HEK293 (cell line): ENCODE results near the gene MUC2.

Experiments
- CTCF ChIA-PET: fragments of 350-600 bp; formaldehyde crosslinking; extraction: SDS; loops from one replicate; lab custom pipeline; 2021; ENCODE audit warnings: antibody characterized with exemption; lab: Yijun Ruan, JAX
- POLR2A ChIA-PET: fragments of 300-600 bp; formaldehyde crosslinking; extraction: SDS; loops from one replicate; lab custom pipeline; 2020; ENCODE audit warnings: antibody characterized with exemption, inconsistent platforms; lab: Yijun Ruan, JAX
- H3K27ac ChIP-seq: fragments of 200-500 bp; sonication (Bioruptor generic); 2 replicates; pipeline ENCODE4 v1.5.1; 2014; ENCODE audit warnings: low read depth, low read length, control low read depth, inconsistent platforms; ENCODE audit errors: extremely low read depth
- H3K36me3 ChIP-seq, 2 experiments: fragments of 200-500 bp in 1 of 2; sonication (Bioruptor generic) in 1 of 2; 1 replicate in 1 of 2; 2 replicates in 1 of 2; pipeline ENCODE4 v1.5.1; 2014 to 2017; ENCODE audit warnings: inconsistent platforms in 2 of 2, low read length in 2 of 2; ENCODE audit not compliant: control insufficient read depth in 2 of 2, insufficient read depth in 1 of 2
- H3K4me1 ChIP-seq: fragments of 200-500 bp; sonication (Bioruptor generic); 2 replicates; pipeline ENCODE4 v1.5.1; 2014; ENCODE audit warnings: mild to moderate bottlenecking, low read length, inconsistent platforms; ENCODE audit not compliant: control insufficient read depth, insufficient read depth
- H3K4me3 ChIP-seq: 2 replicates; pipeline ENCODE4 v1.5.1; 2011; ENCODE audit warnings: low read depth, mild to moderate bottlenecking, control low read depth, low read length, moderate library complexity
- H3K9me3 ChIP-seq: fragments of 200-500 bp; sonication (Bioruptor generic); 2 replicates; pipeline ENCODE4 v1.5.1; 2014; ENCODE audit warnings: low read depth, low read length, inconsistent platforms; ENCODE audit not compliant: control insufficient read depth, insufficient read depth
- BCL11B ChIP-seq: fragments of 450-650 bp; formaldehyde crosslinking; IDR thresholded peaks from 2 replicates; pipeline ENCODE4 v1.5.1; 2016; ENCODE audit warnings: low read depth, missing biosample characterization, missing genetic modification characterization
- FEZF1 ChIP-seq: fragments of 450-650 bp; formaldehyde crosslinking; IDR thresholded peaks from 2 replicates; pipeline ENCODE4 v1.5.1; 2016; ENCODE audit warnings: missing biosample characterization, missing genetic modification characterization
- GLI2 ChIP-seq: fragments of 450-650 bp; formaldehyde crosslinking; IDR thresholded peaks from 2 replicates; pipeline ENCODE4; 2017; ENCODE audit warnings: missing biosample characterization, missing genetic modification characterization, low read depth, borderline replicate concordance
- HOXC10 ChIP-seq: sonication (generic); formaldehyde crosslinking; IDR thresholded peaks from 2 replicates; pipeline ENCODE4 v1.8.1; 2023; ENCODE audit warnings: mild to moderate bottlenecking, missing genetic modification reagents
- HOXD13 ChIP-seq: sonication (generic); formaldehyde crosslinking; IDR thresholded peaks from 2 replicates; pipeline ENCODE4 v1.8.0; 2022; ENCODE audit warnings: missing genetic modification reagents, borderline replicate concordance
- TCF7L2 ChIP-seq: IDR thresholded peaks from 2 replicates; pipeline ENCODE4 v1.6.1; 2011; ENCODE audit warnings: low read depth, mild to moderate bottlenecking, inconsistent platforms, low read length, moderate library complexity, borderline replicate concordance
- ZFP41 ChIP-seq: fragments of 450-650 bp; formaldehyde crosslinking; IDR thresholded peaks from 2 replicates; pipeline ENCODE4 v1.5.1; 2016; ENCODE audit warnings: missing biosample characterization, missing genetic modification characterization, borderline replicate concordance
- ZNF148 ChIP-seq: fragments of 450-650 bp; formaldehyde crosslinking; IDR thresholded peaks from 2 replicates; pipeline ENCODE4 v1.5.0; 2017; ENCODE audit warnings: missing biosample characterization, missing genetic modification characterization, borderline replicate concordance
- ZNF19 ChIP-seq: fragments of 450-650 bp; formaldehyde crosslinking; IDR thresholded peaks from 2 replicates; pipeline ENCODE4; 2016; ENCODE audit warnings: missing biosample characterization, missing genetic modification characterization, low read depth
- ZNF292 ChIP-seq: fragments of 450-650 bp; formaldehyde crosslinking; IDR thresholded peaks from 2 replicates; pipeline ENCODE4 v1.5.1; 2016; ENCODE audit warnings: low read depth, missing biosample characterization, missing genetic modification characterization, borderline replicate concordance
- ZNF518A ChIP-seq: fragments of 450-650 bp; formaldehyde crosslinking; conservative IDR thresholded peaks from 2 replicates; pipeline ENCODE4 v1.5.1; 2016; ENCODE audit warnings: low read depth, missing biosample characterization, missing genetic modification characterization
- ZNF624 ChIP-seq: fragments of 450-650 bp; formaldehyde crosslinking; IDR thresholded peaks from 2 replicates; pipeline ENCODE4 v1.5.1; 2017; ENCODE audit warnings: missing biosample characterization, missing genetic modification characterization
- ZNF658 ChIP-seq: fragments of 450-650 bp; formaldehyde crosslinking; IDR thresholded peaks from 2 replicates; pipeline ENCODE4; 2016; ENCODE audit warnings: missing biosample characterization, missing genetic modification characterization
- ZNF777 ChIP-seq: fragments of 450-650 bp; formaldehyde crosslinking; IDR thresholded peaks from 2 replicates; pipeline ENCODE4 v1.5.1; 2017; ENCODE audit warnings: missing biosample characterization, missing genetic modification characterization, borderline replicate concordance
- ZNF837 ChIP-seq: fragments of 450-650 bp; formaldehyde crosslinking; IDR thresholded peaks from 2 replicates; pipeline ENCODE4 v1.5.1; 2016; ENCODE audit warnings: missing biosample characterization, missing genetic modification characterization
- TF ChIP-seq, protein P1 (sequence below): fragments of 450-650 bp; formaldehyde crosslinking; optimal IDR thresholded peaks from 2 replicates; pipeline ENCODE3; 2016; ENCODE audit warnings: missing biosample characterization, mild to moderate bottlenecking, missing genetic modification characterization
- TF ChIP-seq, protein P2 (sequence below): fragments of 450-650 bp; formaldehyde crosslinking; IDR thresholded peaks from 2 replicates; pipeline ENCODE4 v1.5.1; 2016; ENCODE audit warnings: missing biosample characterization, missing genetic modification characterization

MUC2 gene

DNA sequence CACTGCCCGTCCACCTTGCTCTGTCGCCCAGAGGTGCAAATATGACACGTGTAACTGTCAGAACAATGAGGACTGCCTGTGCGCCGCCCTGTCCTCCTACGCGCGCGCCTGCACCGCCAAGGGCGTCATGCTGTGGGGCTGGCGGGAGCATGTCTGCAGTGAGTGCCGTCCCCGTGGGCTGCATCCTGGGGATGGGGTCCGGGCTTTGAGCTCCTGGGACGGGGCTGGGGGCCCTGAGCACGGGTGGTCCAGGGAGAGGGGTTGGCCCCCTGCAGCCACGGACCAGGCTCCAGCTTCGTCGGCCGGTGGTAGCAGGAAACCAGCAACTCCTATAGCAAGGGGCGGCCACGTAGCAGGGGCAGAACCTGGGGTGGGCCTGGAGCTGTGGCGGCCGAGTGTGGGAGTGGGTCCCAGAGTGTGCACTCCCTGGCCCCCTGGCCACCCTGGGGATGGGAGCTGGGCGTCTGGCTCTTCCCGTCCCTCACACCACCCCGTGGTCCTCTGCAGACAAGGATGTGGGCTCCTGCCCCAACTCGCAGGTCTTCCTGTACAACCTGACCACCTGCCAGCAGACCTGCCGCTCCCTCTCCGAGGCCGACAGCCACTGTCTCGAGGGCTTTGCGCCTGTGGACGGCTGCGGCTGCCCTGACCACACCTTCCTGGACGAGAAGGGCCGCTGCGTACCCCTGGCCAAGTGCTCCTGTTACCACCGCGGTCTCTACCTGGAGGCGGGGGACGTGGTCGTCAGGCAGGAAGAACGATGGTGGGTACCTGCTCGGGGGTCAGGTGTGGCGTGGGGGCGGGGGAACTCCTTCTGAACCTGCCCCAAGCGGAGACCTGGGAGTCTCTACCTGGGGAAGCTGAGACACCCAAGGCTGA, 10.1 kb downstream of the MUC2 start:
- ChIA-PET POLR2A (no interaction called here), CTCF (no interaction called here)
- H3K27ac ChIP-seq, result no peak overlapping the region
- H3K4me3 ChIP-seq, result no peak overlapping the region
- H3K36me3 ChIP-seq, result no peaks in the 10 kb centered on the region
- no peaks in the 10 kb centered on the region for H3K9me3 ChIP-seq
- TF ChIP-seq, protein P1, sequence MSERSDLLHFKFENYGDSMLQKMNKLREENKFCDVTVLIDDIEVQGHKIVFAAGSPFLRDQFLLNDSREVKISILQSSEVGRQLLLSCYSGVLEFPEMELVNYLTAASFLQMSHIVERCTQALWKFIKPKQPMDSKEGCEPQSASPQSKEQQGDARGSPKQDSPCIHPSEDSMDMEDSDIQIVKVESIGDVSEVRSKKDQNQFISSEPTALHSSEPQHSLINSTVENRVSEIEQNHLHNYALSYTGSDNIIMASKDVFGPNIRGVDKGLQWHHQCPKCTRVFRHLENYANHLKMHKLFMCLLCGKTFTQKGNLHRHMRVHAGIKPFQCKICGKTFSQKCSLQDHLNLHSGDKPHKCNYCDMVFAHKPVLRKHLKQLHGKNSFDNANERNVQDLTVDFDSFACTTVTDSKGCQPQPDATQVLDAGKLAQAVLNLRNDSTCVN (tag by site-specific recombination), result no peak
- no peak for TF ChIP-seq GLI2 (tag by site-specific recombination)
- TF ChIP-seq ZNF624, result no peak
- TF ChIP-seq TCF7L2, result no peak
- no peak for TF ChIP-seq HOXC10 (CRISPR knock-in tag)
- no peak for TF ChIP-seq ZNF292 (tag by site-specific recombination)
- no peak for TF ChIP-seq ZNF518A (tag by site-specific recombination)
- no peak for TF ChIP-seq BCL11B
- TF ChIP-seq HOXD13, result no peak
- TF ChIP-seq ZFP41 (tag by site-specific recombination), result no peak
- no peak for TF ChIP-seq ZNF19 (tag by site-specific recombination)
- no peak for TF ChIP-seq ZNF837
- TF ChIP-seq ZNF777 (tag by site-specific recombination), result no peak
- no peak for TF ChIP-seq ZNF658 (tag by site-specific recombination)
- TF ChIP-seq ZNF148 (tag by site-specific recombination), result no peak
- TF ChIP-seq, protein P2, sequence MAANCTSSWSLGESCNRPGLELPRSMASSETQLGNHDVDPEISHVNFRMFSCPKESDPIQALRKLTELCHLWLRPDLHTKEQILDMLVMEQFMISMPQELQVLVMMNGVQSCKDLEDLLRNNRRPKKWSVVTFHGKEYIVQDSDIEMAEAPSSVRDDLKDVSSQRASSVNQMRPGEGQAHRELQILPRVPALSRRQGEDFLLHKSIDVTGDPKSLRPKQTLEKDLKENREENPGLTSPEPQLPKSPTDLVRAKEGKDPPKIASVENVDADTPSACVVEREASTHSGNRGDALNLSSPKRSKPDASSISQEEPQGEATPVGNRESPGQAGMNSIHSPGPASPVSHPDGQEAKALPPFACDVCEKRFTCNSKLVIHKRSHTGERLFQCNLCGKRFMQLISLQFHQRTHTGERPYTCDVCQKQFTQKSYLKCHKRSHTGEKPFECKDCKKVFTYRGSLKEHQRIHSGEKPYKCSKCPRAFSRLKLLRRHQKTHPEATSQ (tag by site-specific recombination), result no peak
- no peak for TF ChIP-seq FEZF1
- no peaks in the 10 kb centered on the region for H3K4me1 ChIP-seq
